Measurements from ENCODE around the gene DUT. TPM values are rescaled to one million over a fixed set of nuclear protein-coding genes. Genes with fewer than 3 reads are reported as not detected.

DUT gene
- polyA plus RNA-seq, 3 donors: 43.8 to 71.9 (median 62.3) TPM

DNA sequence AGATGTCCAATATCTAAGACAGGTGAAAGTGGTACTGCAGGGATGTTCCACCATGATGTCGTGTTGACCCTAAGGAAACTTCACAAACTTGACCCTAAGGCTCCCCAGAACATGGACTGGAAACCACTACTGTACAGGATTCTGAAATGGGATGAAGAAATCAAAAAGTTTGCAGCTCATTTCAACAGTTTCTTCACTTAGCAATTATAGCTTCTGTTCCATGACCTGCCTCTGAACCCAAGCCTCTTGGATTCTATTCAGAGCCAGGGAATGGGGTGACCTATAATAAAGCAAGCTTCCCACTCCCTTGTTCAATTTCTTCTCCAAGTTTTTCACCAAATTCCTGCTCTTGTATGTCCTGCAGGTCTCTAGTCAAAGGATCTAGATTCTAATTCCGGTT, 40.7 kb downstream of the DUT start:
- Histone ChIP-seq H3K27me3 (ENCODE audit: control insufficient read depth in 2 of 2, insufficient read depth in 2 of 2, low read length in 2 of 2) (no peaks in the 10 kb centered on the region), H3K4me1 (ENCODE audit: control insufficient read depth in 1 of 2, insufficient read depth in 2 of 2, low read length in 2 of 2) (no peaks in the 10 kb centered on the region), H2AFZ (ENCODE audit: insufficient read depth, low read depth, low read length, poor library complexity, severe bottlenecking) (no peak overlapping the region), H3K4me2 (replicated peaks; ENCODE audit: extremely low read depth, low read length, poor library complexity, severe bottlenecking) (no peak overlapping the region), H3K9me3 (replicated peaks in 1 of 2; ENCODE audit: control insufficient read depth in 1 of 2, insufficient read depth in 1 of 2, low read length in 2 of 2) (peaks cover 0 to 5% of the 10 kb centered on the region in 2 donors), H3K4me3 (replicated peaks in 1 of 3; ENCODE audit: low read depth in 2 of 3, low read length in 3 of 3) (no peak overlapping the region), H3K9ac (ENCODE audit: insufficient read depth, low read length, poor library complexity, severe bottlenecking) (no peak overlapping the region), H3K79me2 (ENCODE audit: insufficient read depth, low read length) (no peaks in the 10 kb centered on the region), H3K27ac (ENCODE audit: low read depth in 1 of 2, low read length in 2 of 2) (no peak overlapping the region), H3K36me3 (replicated peaks in 1 of 2; ENCODE audit: control insufficient read depth in 1 of 2, insufficient read depth in 2 of 2, low read length in 2 of 2) (no peaks in the 10 kb centered on the region), H4K20me1 (ENCODE audit: insufficient read depth, low read length) (no peaks in the 10 kb centered on the region)
- H3K4me1 Mint-ChIP-seq: peaks cover 8% of the 10 kb centered on the region
- H3K27me3 Mint-ChIP-seq (ENCODE audit: low read depth in 3 of 3): peaks cover 3 to 5% (median 4%) of the 10 kb centered on the region in 3 donors
- WGBS (ENCODE audit: insufficient coverage): no CpG with 5 or more reads among the region's 2 CpGs
- intact Hi-C loops (cut with micrococcal nuclease): no loop called here
- no peak overlapping the region for H3K4me3 Mint-ChIP-seq
- no peak for DNase-seq
- no peak overlapping the region for H3K27ac Mint-ChIP-seq
- TF ChIP-seq, protein P1, sequence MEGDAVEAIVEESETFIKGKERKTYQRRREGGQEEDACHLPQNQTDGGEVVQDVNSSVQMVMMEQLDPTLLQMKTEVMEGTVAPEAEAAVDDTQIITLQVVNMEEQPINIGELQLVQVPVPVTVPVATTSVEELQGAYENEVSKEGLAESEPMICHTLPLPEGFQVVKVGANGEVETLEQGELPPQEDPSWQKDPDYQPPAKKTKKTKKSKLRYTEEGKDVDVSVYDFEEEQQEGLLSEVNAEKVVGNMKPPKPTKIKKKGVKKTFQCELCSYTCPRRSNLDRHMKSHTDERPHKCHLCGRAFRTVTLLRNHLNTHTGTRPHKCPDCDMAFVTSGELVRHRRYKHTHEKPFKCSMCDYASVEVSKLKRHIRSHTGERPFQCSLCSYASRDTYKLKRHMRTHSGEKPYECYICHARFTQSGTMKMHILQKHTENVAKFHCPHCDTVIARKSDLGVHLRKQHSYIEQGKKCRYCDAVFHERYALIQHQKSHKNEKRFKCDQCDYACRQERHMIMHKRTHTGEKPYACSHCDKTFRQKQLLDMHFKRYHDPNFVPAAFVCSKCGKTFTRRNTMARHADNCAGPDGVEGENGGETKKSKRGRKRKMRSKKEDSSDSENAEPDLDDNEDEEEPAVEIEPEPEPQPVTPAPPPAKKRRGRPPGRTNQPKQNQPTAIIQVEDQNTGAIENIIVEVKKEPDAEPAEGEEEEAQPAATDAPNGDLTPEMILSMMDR (IDR thresholded peaks at IDR 0.05): no peak
- no peaks in the 10 kb centered on the region for H3K36me3 Mint-ChIP-seq
- peaks cover 5 to 19% (median 10%) of the 10 kb centered on the region in 7 donors for H3K9me3 Mint-ChIP-seq

DNA sequence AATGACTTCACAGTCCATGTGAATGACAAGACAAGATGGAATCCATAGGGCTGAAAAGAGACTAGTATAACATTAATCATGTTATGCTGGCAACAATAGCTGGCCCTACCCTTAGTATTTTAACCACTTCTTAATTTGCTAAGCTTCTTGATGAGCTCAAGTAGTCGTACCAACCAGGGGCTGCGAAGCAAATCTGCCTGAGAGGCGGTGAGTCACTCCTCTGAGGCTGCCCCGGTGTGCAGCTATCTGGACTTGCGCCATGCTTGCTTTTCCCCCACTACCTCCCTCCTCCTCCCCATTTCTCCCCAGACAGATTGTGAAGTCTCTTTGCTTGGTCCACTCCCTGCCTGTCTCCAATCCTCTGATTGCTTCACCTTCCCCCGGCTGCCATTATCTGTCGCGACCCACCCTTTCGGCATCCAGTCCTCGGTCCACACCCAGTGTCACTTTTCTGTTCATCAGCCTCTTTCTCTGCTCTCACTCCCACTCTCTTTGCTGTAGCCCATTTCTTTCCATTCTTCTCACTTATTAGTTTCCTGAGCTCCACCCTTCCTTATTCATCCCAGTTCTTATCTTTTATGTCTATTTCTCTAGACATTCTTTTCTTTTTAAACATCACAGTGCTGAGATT, 42.7 kb downstream of the DUT start:
- H3K9me3 Mint-ChIP-seq: peaks cover 5 to 19% (median 12%) of the 10 kb centered on the region in 7 donors
- H3K4me1 Mint-ChIP-seq: no peaks in the 10 kb centered on the region
- Histone ChIP-seq H3K27ac (ENCODE audit: low read depth in 1 of 2, low read length in 2 of 2) (no peak overlapping the region), H3K9me3 (replicated peaks in 1 of 2; ENCODE audit: control insufficient read depth in 1 of 2, insufficient read depth in 1 of 2, low read length in 2 of 2) (peaks cover 0 to 5% of the 10 kb centered on the region in 2 donors), H3K27me3 (ENCODE audit: control insufficient read depth in 2 of 2, insufficient read depth in 2 of 2, low read length in 2 of 2) (no peaks in the 10 kb centered on the region), H4K20me1 (ENCODE audit: insufficient read depth, low read length) (no peaks in the 10 kb centered on the region), H3K79me2 (ENCODE audit: insufficient read depth, low read length) (no peaks in the 10 kb centered on the region), H2AFZ (ENCODE audit: insufficient read depth, low read depth, low read length, poor library complexity, severe bottlenecking) (no peak overlapping the region), H3K9ac (ENCODE audit: insufficient read depth, low read length, poor library complexity, severe bottlenecking) (no peak overlapping the region), H3K4me2 (replicated peaks; ENCODE audit: extremely low read depth, low read length, poor library complexity, severe bottlenecking) (no peak overlapping the region), H3K4me3 (replicated peaks in 1 of 3; ENCODE audit: low read depth in 2 of 3, low read length in 3 of 3) (no peak overlapping the region), H3K36me3 (replicated peaks in 1 of 2; ENCODE audit: control insufficient read depth in 1 of 2, insufficient read depth in 2 of 2, low read length in 2 of 2) (no peaks in the 10 kb centered on the region), H3K4me1 (ENCODE audit: control insufficient read depth in 1 of 2, insufficient read depth in 2 of 2, low read length in 2 of 2) (no peaks in the 10 kb centered on the region)
- intact Hi-C loops (cut with micrococcal nuclease): no loop called here
- H3K27me3 Mint-ChIP-seq (ENCODE audit: low read depth in 3 of 3): peaks cover 3 to 4% (median 4%) of the 10 kb centered on the region in 3 donors
- no peak overlapping the region for H3K27ac Mint-ChIP-seq
- 90% methylated on average over 10 of the region's 10 CpGs for WGBS (ENCODE audit: insufficient coverage)
- no peaks in the 10 kb centered on the region for H3K36me3 Mint-ChIP-seq
- no peak for DNase-seq
- no peak overlapping the region for H3K4me3 Mint-ChIP-seq
- TF ChIP-seq, protein P1 (IDR thresholded peaks at IDR 0.05): no peak
